Endothelial cell of umbilical vein (primary cell): ENCODE data around the gene IFI27L2.

Experiments
- EZH2 ChIP-seq: IDR thresholded peaks from 2 replicates; pipeline ENCODE4 v1.6.1; 2012; ENCODE audit warnings: borderline replicate concordance, low read depth, mild to moderate bottlenecking, moderate library complexity, low read length, inconsistent platforms; ENCODE audit not compliant: severe bottlenecking
- MYC ChIP-seq: IDR thresholded peaks from one replicate; pipeline ENCODE4 v1.6.1; 2011; ENCODE audit warnings: mild to moderate bottlenecking, low read depth, low read length
- POLR2AphosphoS5 ChIP-seq: IDR thresholded peaks from 2 replicates; pipeline ENCODE4 v1.6.1; 2012; ENCODE audit warnings: low read depth, mild to moderate bottlenecking, control low read depth, low read length, moderate library complexity; ENCODE audit not compliant: insufficient read depth
- TF ChIP-seq, protein P1 (sequence below), 2 donors: IDR thresholded peaks; 1 replicate in 1 of 2; 2 replicates in 1 of 2; pipeline ENCODE4 v1.5.1; 2011; ENCODE audit warnings: low read length in 2 of 2, mild to moderate bottlenecking in 2 of 2, moderate library complexity in 2 of 2, control low read depth in 1 of 2, inconsistent platforms in 1 of 2, low read depth in 1 of 2; ENCODE audit not compliant: insufficient read depth in 1 of 2; ENCODE audit errors: extremely low read depth in 1 of 2

DNA sequence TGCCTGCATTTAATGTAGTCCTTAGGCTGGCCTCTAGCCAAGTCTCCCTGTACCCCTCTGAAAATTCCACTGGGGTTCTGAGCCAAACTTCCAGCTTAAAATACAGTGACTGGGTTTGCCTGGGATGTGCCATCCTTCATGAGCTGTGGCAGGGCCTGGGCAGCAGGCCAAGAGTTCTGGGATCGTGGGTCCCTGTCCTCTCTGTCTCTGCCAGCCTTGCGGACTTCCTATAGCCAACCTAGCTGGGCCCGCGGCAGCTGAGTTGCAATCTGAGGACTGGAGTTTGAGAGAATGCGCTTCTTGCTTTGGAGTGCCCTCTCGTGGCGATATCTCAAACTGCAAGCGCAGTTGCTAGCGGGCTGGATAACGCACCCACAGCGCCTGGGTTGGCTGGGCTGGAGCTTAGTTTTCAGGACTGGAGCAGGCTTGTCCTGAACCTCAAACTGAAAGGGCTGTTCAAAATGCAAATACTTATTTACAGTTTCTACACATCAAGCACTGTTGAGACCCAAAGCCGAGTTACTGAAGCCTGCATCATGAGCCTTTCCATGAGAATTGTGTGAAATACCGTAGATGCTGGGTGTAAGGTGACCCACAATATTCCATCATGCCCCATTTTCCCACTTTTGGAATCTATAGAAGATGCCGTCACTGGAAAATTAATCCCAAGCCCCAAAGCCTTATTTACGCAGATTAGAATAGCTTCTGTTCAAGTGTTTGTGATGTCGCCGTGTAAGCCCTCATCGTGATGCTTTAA, 7.3 kb upstream of the IFI27L2 start:
- TF ChIP-seq, protein P1, sequence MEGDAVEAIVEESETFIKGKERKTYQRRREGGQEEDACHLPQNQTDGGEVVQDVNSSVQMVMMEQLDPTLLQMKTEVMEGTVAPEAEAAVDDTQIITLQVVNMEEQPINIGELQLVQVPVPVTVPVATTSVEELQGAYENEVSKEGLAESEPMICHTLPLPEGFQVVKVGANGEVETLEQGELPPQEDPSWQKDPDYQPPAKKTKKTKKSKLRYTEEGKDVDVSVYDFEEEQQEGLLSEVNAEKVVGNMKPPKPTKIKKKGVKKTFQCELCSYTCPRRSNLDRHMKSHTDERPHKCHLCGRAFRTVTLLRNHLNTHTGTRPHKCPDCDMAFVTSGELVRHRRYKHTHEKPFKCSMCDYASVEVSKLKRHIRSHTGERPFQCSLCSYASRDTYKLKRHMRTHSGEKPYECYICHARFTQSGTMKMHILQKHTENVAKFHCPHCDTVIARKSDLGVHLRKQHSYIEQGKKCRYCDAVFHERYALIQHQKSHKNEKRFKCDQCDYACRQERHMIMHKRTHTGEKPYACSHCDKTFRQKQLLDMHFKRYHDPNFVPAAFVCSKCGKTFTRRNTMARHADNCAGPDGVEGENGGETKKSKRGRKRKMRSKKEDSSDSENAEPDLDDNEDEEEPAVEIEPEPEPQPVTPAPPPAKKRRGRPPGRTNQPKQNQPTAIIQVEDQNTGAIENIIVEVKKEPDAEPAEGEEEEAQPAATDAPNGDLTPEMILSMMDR (IDR thresholded peaks at IDR 0.05; ENCODE audit: extremely low read depth in 1 of 2, insufficient read depth in 1 of 2, low read depth in 1 of 2, low read length in 2 of 2): peak; percentile 95 to 96
- TF ChIP-seq EZH2 (no peak), POLR2AphosphoS5 (no peak), MYC (no peak)
